ENCODE results near the gene SCLY.

GRCh38 chr2:238104226-238104690 is 43.5 kb downstream of the SCLY start:
- TF ChIP-seq CTCF (IDR thresholded peaks at IDR 0.05) (no peak), MXI1 (IDR thresholded peaks at IDR 0.05; ENCODE audit: low read depth, low read length) (no peak), TCF12 (IDR thresholded peaks at IDR 0.05) (no peak), POLR2AphosphoS5 (IDR thresholded peaks at IDR 0.05; ENCODE audit: low read depth, low read length) (no peak)

Data from SK-N-SH (cell line).